GM21576 (cell line): Measurements from ENCODE around the gene GABBR2.
"Not testable (repeated sequence)": the region's sequence is repeated elsewhere in the genome, so short reads cannot be mapped to it uniquely, and the experiment has no call there.

Experiments
- ATAC-seq: cut with Tn5 transposase; IDR thresholded peaks from one replicate; pipeline ENCODE4 v1.9.1; 2021; ENCODE audit warnings: mild to moderate bottlenecking, moderate library complexity; ENCODE audit not compliant: unreplicated experiment

The GABBR2 gene

DNA sequence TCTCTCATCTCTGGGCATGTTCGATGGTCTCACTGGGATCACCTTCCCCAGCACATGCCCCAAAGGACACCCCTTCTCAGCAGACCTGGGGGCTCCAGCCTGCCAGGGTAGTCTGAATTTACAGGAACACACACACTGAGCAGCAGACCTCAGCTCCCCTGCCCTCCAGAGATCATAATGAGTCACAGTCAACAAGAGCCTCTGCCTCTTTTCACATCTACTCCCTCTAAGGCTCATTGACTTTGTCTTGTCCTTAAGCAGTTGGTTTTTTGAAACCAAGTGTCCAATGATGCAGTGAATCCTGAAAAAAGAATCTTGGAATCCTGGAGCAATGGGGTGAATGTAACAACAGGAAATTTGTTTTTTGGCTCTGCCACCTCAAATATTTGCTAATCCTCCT lies 20.8 kb downstream of the GABBR2 start:
- ATAC-seq: no peak

DNA sequence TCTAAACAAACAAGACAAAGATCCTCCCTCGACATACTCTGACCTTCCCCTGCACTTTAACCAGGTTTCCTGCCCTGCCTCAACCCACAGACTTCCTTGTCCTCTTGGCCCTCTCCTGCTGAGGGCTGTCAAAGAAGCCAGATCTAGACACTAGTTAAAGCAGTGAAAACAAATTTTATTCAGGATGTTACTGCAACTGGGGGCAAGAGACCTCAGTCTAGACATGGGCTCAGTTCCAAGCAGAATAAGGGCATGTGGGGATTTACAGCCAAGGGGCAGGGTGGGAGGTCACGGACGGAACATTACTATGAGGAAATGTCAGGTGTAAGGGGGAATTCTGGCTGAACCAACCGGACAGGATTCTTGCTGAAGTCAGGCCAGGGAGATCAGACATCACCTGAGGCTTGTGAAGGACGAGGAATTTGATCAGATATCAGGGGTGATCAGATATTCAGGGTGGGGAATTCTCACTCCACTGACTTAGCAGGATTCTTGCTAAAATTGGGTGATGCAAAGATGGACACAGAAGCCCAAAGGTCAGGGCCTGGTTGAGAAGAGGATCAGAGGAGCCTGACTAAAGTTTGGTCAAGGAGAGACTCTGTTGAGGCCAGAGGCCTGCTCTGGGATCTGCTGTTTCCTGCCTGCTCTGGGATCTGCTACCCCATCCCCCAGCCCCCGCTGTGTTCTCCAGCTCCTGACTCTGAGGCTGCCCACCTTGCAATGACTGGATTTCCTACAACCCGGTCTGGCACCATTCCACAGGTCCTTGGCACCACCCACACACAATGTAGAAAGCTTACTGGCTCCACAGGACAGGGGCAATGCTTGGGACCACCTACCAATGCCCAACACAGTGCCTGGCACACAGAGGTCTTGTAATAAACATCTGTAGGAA lies 21.5 kb downstream of the GABBR2 start:
- no peak for ATAC-seq

- ATAC-seq: not testable (repeated sequence)
These were observed 23.9 kb downstream of the GABBR2 start for GRCh38 chr9:98684816-98685215.

DNA sequence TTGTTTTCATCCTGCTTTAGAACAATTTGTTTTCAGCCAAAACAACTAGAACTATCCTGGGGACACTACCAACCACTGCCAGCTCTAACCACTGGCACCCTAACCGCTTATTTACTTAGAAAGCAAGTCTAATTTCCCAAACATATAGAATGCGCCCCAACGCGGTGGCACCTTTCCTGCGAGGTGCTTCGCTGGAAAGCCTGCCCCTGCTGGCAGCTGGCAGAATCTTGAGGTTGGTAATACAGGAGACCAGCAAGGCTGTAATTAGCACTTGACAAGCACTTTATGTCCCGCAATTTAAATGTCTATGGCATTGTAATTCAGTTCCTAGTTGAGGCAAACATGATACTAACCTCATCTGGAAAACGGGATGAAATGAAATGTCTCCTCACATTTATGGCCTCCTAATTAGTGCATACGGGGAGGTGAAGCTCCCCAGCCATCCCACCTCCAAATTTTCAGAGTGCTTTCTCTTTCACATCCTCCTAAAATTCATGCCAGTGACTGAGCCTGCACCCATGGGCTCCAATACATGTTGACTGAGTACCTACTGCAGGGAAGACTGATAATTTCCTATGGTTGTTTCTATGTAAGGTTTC lies 30.4 kb downstream of the GABBR2 start:
- no peak for ATAC-seq

GRCh38 chr9:98673681-98674080 lies 35.1 kb downstream of the GABBR2 start:
- no peak for ATAC-seq

DNA sequence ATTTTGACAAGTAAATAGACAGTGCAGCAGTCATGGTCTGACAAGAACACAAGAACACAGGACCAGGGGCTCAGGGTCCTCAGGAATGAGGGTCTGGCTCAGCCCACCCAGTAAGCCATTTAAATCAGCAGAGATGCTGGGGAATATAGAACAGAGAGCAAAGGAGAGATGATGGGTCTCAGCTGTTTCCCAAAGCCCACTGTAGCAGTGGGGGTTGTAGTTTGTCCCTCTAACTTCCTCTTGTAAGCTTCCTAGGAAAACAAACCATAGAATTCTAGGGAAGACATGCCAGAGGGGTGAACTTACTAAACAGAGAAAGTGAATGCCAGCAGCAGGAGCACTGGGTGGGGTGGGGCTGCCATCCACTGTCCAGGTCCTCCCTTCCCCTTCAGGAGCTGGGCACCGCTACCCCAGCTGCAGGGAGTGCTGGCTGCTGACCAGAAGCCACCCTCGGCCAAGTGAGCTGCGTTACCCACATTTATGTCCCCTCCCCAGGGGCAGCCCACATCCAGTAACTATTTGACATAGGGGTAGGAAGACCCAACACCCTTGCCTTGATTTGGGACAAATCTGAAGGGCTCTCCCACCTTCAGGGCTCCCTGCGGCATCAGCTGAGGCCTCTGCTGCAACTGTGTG lies 41.6 kb downstream of the GABBR2 start:
- ATAC-seq: no peak

GRCh38 chr9:98665501-98665900 lies 43.2 kb downstream of the GABBR2 start:
- no peak for ATAC-seq

DNA sequence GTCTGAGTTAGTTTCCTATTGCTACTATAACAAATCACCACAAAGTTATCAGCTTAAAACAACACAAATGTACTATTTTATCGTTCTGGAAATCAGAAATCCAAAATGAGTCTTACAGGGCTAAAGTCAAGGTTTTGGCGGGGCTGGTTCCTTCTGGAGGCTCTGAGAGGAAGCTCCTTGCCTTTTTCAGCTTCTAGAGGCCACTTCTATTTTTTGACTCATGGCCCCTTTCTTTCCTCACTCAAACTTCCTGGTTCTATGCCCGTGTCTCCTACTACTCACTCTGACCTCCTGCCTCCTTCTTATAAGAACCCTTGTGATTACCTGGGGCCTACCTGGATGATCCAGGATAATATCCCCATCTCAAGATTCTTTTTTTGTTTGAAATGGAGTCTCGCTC lies 48.2 kb downstream of the GABBR2 start:
- ATAC-seq: no peak

GRCh38 chr9:98658951-98659351 lies 49.8 kb downstream of the GABBR2 start:
- ATAC-seq: no peak

GRCh38 chr9:98657897-98658296 lies 50.8 kb downstream of the GABBR2 start:
- ATAC-seq: no peak

DNA sequence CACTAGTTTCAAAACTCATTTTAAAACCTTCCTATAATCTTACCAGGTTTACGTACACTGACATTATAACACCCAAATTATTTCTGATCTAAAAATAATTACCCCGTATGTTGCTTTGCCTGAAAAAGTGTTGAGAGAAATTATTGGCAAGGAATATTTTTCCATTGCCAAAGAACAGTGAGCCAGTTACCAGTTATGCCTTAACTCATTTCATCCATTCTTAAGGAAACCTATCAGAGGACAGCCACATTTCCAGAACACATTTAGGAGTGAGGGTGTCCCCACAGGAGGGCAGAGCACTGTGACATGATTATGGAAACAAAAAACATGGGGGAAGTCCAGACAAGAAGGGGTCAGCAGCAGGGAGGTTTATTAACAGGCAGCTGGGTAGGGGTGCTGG lies 52.2 kb downstream of the GABBR2 start:
- ATAC-seq: no peak

- not testable (repeated sequence) for ATAC-seq
These were observed 53.3 kb downstream of the GABBR2 start for GRCh38 chr9:98655428-98655827.

- no peak for ATAC-seq
These were observed 54.5 kb downstream of the GABBR2 start for GRCh38 chr9:98654247-98654646.

DNA sequence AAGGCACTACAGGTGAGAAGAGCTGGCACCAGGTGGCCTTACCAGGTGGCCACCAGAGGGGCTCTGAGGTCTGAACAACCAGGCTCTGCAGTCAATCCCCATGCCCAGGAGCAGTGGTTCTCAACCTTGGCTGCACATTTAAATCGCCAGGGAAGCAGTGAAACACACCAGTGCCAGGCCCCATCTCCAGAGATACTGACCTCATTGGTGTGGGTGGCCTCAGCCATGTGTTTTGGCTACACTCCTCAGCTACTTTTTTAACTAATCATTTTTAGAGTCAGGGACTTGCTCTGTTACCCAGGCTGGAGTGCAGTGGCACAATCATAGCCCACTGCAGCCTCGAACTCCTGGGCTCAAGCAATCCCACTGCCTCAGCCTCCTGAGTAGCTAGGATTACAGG lies 56.0 kb downstream of the GABBR2 start:
- ATAC-seq: no peak

DNA sequence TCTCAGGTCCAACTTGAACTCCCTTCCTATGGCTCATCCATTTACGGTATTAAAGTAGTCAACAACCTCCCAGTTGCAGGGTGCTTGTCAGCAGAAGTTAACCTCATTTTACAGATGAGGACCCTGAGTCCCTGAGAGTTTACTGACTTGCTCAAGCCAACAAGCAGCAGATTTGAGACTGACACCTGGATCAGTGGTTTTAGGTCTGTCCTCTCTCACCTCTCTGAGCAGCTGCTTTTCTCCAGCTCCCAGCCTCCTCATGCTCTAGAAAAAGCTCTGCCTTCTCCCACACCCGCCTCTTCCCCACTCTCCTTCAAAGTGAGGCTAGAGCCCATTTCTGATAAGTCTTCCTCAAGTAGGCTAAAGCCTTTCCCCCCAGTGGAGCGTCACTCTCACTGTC lies 56.4 kb downstream of the GABBR2 start:
- no peak for ATAC-seq

GRCh38 chr9:98647236-98647635 lies 61.5 kb downstream of the GABBR2 start:
- no peak for ATAC-seq

GRCh38 chr9:98644011-98644410 lies 64.7 kb downstream of the GABBR2 start:
- ATAC-seq: no peak

- no peak for ATAC-seq
These were observed 65.9 kb downstream of the GABBR2 start for GRCh38 chr9:98642661-98643312.

DNA sequence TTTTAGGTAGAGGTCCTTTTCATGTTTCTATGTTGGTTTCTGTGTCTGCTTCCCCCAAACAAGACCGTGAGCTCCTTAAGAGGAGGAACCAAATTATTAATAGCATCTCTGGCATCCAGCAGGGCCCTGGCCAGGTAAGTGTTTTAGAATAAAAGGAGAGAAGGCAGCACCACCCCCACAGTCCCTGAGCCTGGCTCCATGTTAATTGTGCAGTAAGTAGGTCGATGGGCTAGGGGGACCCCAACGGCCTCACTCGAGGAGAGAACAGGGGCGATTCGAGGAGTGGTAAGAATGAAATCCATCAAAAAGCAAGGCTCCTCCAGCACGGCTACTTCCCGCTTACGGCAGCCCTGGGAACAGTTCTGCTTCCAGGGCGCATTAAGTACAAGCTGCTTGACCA lies 67.0 kb downstream of the GABBR2 start:
- ATAC-seq: no peak

DNA sequence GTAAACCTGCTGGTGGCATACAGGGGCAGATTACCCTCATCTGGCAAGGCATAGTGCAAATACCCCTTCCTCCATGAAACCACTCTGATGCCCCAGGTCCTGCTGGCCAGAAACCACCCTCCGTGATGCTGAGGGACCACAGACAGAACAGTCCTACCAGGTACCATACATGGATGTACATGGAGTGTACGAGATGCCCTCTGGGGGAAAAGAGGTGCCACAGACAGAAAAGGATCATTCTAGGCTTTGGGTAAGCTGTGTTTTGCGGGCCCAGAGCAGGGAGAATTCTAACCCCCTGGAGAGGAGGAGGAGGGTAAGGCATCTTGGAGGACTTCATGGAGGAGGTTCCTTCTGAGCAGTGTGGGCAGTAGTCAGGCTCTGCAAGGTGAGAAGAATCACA lies 68.3 kb downstream of the GABBR2 start:
- ATAC-seq: no peak

- ATAC-seq: no peak
These were observed 69.6 kb downstream of the GABBR2 start for GRCh38 chr9:98639133-98639532.
